ENCODE measurements around the gene IQSEC3.

- TF ChIP-seq, protein P1, sequence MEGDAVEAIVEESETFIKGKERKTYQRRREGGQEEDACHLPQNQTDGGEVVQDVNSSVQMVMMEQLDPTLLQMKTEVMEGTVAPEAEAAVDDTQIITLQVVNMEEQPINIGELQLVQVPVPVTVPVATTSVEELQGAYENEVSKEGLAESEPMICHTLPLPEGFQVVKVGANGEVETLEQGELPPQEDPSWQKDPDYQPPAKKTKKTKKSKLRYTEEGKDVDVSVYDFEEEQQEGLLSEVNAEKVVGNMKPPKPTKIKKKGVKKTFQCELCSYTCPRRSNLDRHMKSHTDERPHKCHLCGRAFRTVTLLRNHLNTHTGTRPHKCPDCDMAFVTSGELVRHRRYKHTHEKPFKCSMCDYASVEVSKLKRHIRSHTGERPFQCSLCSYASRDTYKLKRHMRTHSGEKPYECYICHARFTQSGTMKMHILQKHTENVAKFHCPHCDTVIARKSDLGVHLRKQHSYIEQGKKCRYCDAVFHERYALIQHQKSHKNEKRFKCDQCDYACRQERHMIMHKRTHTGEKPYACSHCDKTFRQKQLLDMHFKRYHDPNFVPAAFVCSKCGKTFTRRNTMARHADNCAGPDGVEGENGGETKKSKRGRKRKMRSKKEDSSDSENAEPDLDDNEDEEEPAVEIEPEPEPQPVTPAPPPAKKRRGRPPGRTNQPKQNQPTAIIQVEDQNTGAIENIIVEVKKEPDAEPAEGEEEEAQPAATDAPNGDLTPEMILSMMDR (IDR thresholded peaks at IDR 0.05 in 2 of 3, conservative IDR thresholded peaks at IDR 0.05 in 1 of 3; ENCODE audit: control insufficient read depth in 2 of 3, extremely low read depth in 1 of 3, insufficient read depth in 1 of 3, low read depth in 3 of 3, low read length in 3 of 3), result no peak
- no peak for TF ChIP-seq EP300 (IDR thresholded peaks at IDR 0.05; ENCODE audit: borderline replicate concordance in 1 of 2, control insufficient read depth in 1 of 2, low read depth in 2 of 2, low read length in 2 of 2)
- TF ChIP-seq SP1 (IDR thresholded peaks at IDR 0.05; ENCODE audit: low read depth, low read length), result no peak
- TF ChIP-seq ZBTB4 (CRISPR knock-in tag; IDR thresholded peaks at IDR 0.05), result no peak
- TF ChIP-seq CBFB (IDR thresholded peaks at IDR 0.05; ENCODE audit: low read depth), result no peak
- TF ChIP-seq ATF3 (IDR thresholded peaks at IDR 0.05; ENCODE audit: borderline replicate concordance, extremely low read depth, low read depth, low read length), result no peak
- no peak for TF ChIP-seq HCFC1 (IDR thresholded peaks at IDR 0.05; ENCODE audit: low read length)
- TF ChIP-seq SRF (IDR thresholded peaks at IDR 0.05; ENCODE audit: low read depth in 2 of 2, low read length in 2 of 2), result no peak
- no peak for TF ChIP-seq KAT2A (conservative IDR thresholded peaks at IDR 0.05; ENCODE audit: control insufficient read depth, low read depth, low read length)
- TF ChIP-seq REST (IDR thresholded peaks at IDR 0.05; ENCODE audit: low read depth, low read length), result no peak
Measured at GRCh38 chr12:114626-115211, 48.2 kb downstream of the IQSEC3 start.
